Stimulated activated CD4-positive, alpha-beta T cell treated with anti-CD3 and anti-CD28 coated beads, TNF-alpha, amount 100 ng/mL, for 4 hours (primary cell): ENCODE data around the gene B3GAT2.

ENCODE experiments used
- DNase-seq, 3 experiments: peaks; one replicate each; pipeline ENCODE4 v3.0.0-alpha.2; 2020; ENCODE audit warnings: low read depth in 3 of 3

The B3GAT2 gene

DNA sequence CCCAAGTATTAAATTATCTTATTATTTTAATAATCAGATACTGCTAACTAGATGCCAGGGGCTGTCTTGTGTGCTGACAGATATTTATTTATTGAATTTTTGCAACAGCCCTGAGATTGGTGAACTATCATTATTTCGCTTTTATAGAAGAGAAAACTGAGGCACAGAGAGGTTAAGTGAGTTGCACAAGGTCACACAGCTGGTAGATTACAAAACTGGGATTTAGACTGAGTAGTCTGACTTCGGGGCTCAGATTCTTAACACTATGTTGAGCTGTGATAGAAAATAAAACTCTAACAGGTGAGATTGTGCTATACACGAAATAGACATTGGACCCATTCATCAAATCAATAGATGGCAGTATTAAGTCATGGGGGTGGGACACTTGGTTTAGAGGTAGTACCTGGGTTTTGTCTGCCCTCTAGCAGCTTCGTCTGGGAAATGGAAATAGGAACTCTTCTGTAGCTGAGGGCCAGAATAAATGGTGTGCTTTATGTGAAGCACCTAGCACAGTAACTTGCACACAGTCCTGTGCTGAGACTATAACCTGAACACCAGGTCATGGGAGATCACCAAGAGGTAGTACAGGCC lies 113.4 kb downstream of the B3GAT2 start:
- no peak for DNase-seq

DNA sequence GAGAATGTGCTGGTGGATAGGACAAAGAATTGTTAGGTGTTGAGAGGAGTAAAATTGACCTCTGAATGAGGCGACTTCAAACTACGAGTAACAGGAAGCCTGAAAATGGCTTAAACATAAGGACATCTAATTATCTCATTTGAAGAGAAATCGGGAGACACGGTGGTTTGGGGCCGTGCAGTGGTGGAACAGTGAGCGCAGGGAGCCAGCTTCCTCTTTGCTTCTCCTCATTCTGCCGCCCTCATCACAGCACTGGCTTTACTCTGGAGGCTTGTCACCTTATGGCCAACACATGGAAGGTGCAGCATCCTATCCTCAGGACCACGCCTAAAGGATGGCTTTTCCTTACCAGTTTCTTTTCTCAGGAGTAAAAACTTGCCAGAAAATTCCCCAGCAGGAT lies 114.3 kb downstream of the B3GAT2 start:
- no peak for DNase-seq

DNA sequence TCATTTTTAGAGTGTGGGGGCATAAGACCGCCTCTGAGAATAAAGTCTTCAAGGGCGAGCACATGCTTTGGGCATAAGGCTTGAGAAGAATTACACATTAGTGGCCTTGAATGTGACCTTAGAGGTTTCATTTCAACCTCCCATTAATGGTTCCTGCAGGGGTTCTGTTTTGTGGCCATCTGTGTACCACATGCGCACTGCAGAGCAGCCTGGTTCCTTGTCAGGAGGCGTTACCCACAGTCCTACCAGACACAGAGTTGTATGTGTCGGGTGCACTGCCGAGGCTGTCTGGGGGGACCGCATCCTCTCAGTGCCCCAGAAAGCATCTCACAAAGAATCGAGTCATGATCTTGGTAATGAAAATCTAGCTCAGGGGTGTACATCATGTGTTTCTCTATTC lies 115.7 kb downstream of the B3GAT2 start:
- no peak for DNase-seq

DNA sequence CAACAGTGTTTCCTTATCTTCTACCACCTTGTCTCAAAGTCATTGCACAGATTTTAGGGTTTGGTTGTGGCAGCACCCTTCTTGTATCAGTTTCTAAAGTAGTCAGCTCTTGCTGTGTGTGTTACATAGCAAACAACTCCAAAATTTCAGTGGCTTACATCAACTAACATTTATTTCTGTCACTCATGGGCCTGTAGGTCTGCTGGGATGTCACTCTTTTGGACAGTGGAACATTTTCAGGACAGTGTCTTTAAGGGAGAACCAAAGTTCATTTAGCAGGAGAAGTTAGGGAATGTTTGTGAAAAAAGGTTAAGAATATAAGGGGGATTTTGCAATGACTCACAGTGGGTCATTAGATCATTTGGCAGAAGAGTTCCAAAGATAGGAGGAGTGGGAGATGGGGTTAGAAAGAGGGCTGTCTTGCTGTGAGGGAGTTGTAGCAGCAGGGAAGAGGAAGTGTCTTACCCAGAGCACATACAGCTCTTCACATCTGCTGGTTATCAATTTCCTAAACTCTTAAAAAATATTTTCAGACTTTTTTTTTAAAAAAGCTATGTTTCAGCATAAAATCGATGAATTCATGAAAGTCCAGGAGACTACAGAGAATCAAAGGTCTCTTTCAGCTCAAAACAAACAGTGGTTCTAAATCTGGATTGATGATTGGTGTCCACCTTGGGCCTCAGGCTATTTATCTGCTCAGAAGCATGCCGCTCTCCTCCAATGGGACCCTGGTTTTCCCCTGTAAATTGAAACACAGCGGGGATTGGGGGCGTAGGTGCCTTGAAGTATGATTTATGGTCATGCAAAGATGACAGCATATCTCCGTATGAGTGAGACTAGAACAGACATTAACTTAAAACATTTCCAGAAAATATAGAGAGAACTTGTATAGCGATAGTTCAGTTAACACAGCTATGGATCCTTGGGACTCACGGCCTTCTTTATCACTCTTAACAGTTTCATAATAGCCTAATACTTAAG lies 117.3 kb downstream of the B3GAT2 start:
- DNase-seq: no peak

DNA sequence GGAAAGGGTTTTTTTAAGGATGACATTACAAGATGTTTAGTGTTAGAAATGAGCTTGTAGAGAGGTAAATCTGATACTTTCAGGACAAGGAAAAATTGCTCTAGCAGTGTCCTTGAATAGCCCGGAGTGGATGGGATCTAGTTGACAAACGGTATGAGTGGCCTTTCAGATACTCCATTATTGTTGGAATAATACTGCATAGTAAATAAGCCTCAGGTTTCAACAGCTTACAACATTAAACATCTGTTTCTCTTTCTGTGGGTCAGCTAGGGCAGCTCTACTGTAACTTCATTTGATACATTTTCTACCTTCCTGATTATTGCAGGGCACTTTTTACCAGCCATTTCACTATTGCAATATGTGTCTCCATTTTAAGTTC lies 118.0 kb downstream of the B3GAT2 start:
- DNase-seq: no peak

DNA sequence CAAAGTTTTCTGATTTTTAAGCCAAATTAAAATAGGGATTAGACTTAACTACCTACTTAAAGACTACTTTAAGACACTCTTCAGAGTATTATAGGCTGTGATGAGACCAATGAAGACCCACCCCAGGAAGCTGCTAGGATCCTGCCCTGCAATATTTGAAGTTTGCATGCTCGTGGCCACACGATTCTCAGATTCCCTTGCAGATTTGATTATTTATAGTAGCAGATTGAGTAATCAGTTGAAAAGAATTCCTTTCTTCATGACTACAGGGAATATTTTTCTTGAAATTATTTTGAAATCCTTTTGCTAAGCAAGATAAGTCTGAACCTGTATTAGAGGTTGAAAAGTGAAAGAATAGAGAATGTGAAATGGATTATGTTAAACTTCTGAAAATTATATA lies 122.3 kb downstream of the B3GAT2 start:
- DNase-seq: no peak

DNA sequence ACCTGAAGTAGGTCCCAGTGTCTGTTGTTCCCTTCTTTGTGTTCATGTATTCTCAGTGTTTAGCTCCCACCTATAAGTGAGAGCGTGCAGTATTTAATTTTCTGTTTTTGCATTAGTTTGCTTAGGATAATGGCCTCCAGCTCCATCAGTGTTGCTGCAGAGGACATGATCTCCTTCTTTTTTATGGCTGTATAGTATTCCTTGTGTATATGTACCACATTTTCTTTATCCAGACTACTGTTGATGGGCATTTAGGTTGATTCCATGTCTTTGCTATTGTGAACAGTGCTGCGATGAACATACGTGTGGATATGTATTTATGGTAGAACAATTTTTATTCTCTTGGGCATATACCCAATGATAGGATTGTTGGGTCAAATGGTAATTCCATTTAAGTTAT lies 125.4 kb downstream of the B3GAT2 start:
- no peak for DNase-seq

DNA sequence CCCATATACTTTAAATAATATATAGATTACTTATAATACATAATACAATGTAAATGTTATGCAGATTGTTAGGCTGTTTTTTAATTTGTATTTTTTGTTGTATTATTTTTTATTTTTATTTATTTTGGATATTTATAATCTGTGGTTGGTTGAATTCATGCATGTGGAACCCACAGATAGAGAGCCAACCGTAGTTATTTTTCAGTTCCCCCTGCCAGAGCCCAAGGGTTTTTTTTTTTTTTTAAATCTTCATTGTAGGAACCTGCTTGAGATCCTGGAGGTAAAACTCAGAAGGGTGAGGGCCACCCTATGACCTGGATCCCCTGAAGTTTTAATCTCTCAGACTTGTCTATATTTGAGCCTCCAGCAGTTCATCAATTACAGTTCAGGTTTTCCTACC lies 133.2 kb downstream of the B3GAT2 start:
- no peak for DNase-seq

DNA sequence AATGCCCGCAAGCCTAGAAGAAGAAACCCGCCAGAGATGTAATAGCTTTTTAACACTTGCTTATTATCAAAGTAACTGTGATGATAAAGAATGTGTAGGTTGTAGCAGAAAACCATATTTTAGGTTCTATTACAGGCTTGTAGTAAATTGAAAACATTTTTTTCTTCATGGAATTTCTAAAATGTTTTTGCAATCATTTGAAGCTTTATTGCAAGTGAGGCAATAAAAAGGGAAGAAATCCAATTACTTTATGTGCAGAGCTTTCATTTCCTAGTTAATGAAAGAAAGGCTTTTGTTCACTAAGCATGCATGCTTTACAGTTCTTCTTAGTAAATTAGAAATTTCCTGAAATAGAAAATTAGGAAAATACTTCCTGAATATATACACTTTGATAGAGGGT lies 135.1 kb downstream of the B3GAT2 start:
- no peak for DNase-seq

DNA sequence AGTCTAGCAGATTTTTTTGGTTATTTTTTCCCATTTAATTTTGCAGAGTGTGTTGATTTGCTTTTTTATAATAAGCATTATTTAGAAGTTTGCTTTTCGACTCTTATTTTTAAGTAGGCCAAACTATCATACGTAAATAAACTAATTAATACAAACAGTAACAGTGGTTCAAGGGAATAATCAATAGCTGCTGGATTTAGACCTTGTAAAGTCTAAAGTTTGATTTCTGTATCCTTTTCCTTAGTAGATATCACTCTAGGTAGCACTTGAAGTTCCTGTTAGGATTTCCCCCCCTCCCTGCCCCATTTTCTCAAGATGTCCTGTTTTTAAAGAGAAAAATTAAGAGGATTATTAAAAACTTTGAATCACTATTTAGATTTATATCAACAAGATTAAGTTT lies 136.1 kb downstream of the B3GAT2 start:
- no peak for DNase-seq

DNA sequence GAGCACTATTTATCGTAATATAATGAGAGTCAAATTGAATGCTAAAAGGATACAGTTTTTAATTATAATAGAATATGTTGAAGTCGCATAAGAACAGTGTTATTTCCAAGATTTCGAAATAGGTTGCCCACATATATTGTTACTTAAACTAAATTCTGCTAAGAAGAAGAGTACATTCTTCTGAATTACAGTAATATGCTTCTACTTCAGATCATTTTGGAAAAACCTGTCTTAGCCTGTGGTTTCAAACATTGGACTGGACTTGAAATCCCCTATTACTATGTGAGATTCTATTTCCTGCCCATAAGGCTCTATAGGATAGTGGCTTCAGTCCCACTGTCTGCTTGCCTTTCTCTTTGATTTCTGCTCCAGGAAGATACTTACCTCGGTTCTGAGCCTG lies 137.2 kb downstream of the B3GAT2 start:
- no peak for DNase-seq

DNA sequence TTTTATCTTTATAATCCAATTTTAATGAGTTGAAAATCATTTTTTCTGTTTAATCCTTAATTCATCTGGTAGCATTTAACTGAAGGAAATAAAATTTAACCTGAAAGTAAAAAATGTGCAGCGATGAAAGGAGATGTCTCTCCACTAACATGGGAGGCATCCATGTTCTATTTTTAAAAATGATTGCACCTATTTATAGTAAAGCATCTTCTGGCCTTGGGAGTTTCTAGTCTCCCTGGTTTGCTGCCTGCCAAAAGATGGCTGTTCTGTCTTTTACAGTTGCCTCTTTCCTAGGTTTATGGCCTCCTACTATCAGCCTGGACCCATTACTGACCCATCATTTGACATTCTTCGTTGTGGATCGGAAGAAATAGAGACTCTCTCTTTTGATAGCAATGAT lies 143.0 kb downstream of the B3GAT2 start:
- no peak for DNase-seq

DNA sequence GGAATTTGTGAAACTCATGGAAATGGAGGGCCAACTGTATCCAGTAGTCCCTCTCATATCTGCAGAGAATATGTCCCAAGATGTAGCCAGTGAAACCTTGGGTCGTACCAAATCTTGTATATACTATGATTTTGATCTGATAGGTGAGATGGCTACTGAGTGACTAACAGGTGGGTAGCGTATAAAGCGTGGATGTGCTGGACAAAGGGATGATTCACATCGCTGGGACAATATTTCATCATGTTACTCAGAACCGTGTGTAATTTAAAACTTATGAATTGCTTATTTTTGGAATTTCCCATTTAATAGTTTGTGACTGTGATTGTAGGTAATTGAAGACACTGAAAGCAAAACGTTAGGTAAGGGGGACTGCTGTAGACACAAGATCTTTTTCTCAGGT lies 145.1 kb downstream of the B3GAT2 start:
- DNase-seq: no peak
